Gastroesophageal sphincter (tissue), 3 donors: ENCODE measurements around the gene BEND5.

Experiments
- CTCF ChIP-seq, 4 experiments: fragments of 200-600 bp in 2 of 4; fragments of 450-650 bp in 2 of 4; sonication (generic) in 1 of 4; IDR thresholded peaks; one replicate each; pipeline ENCODE4 v1.5.1; 2017 to 2019; ENCODE audit warnings: antibody characterized with exemption in 4 of 4, mild to moderate bottlenecking in 2 of 4, moderate library complexity in 2 of 4
- EP300 ChIP-seq: sonication (generic); formaldehyde crosslinking; IDR thresholded peaks from one replicate; pipeline ENCODE4 v1.6.1; 2017; ENCODE audit warnings: antibody characterized with exemption, mild to moderate bottlenecking
- POLR2A ChIP-seq, 2 donors: fragments of 450-650 bp; IDR thresholded peaks; one replicate each; pipeline ENCODE4 v1.6.1; 2017; ENCODE audit warnings: antibody characterized with exemption in 2 of 2, mild to moderate bottlenecking in 2 of 2, moderate library complexity in 1 of 2
- POLR2AphosphoS5 ChIP-seq: sonication (generic); formaldehyde crosslinking; IDR thresholded peaks from one replicate; pipeline ENCODE4 v1.6.1; 2017; ENCODE audit warnings: antibody characterized with exemption

DNA sequence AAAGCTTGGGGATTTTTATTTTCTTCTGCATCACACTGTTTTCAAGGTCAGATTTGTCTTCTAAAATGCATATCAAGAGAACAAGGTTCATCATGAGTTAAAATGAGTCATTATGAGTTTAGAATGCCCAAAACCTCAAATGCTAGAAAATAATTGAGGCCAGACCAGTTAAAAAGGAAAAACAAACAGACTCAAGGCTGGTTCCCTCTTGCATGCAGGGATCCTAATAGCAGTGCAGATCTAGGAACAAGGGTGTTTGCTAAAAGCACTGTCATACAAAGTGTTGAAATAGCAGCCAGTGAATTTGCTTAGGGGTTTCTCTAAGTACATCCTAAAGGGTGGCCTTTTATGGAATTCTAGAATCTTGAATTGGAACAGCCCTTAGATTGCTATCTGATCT lies 15.3 kb downstream of the BEND5 start:
- TF ChIP-seq POLR2A (IDR thresholded peaks at IDR 0.05): no peak
- TF ChIP-seq EP300: no peak
- TF ChIP-seq CTCF (IDR thresholded peaks at IDR 0.05): no peak
- no peak for TF ChIP-seq POLR2AphosphoS5
